Measurements from ENCODE around the gene RBM7.

DNA sequence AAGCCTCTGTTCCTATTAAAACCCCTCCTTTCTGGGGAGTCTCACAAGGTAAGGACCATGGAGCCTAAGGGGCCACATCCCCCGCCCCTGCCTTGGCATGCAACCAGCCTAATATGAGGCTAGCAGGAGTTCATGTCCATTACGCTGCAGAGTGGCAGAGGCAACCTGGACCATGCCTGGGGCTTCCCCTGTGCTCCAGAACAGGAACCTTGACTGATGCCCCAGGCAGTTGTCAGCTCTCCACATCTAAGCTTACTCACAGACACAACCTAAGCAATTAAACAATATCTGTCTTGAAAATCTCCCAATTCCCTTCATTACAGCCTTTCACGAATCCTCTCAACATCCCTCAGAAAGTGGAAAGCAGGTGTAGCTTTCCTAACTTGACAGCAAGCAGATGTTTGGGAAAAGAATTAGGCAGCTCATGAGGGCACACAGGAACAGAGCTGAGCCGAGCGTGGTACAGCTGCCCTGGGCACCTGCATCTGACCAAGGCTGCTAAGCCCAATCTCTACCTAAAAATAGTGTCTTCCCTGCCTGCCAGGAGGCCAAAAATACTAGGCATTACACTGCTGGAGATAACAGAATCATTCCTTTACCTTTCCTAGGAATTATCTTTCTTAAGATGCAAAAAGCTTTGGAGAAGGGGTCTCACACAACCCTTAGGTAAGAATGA lies 20.9 kb upstream of the RBM7 start:
- TF ChIP-seq, protein P1, sequence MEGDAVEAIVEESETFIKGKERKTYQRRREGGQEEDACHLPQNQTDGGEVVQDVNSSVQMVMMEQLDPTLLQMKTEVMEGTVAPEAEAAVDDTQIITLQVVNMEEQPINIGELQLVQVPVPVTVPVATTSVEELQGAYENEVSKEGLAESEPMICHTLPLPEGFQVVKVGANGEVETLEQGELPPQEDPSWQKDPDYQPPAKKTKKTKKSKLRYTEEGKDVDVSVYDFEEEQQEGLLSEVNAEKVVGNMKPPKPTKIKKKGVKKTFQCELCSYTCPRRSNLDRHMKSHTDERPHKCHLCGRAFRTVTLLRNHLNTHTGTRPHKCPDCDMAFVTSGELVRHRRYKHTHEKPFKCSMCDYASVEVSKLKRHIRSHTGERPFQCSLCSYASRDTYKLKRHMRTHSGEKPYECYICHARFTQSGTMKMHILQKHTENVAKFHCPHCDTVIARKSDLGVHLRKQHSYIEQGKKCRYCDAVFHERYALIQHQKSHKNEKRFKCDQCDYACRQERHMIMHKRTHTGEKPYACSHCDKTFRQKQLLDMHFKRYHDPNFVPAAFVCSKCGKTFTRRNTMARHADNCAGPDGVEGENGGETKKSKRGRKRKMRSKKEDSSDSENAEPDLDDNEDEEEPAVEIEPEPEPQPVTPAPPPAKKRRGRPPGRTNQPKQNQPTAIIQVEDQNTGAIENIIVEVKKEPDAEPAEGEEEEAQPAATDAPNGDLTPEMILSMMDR (conservative IDR thresholded peaks at IDR 0.05; ENCODE audit: low read depth, low read length) = no peak
- no peak for TF ChIP-seq EZH2 (IDR thresholded peaks at IDR 0.05; ENCODE audit: borderline replicate concordance, low read depth, low read length, poor library complexity, severe bottlenecking)
